K562 (cell line): ENCODE data around the gene MCCD1. TPM values are rescaled to one million over a fixed set of nuclear protein-coding genes. Genes with fewer than 3 reads are reported as not detected.

ENCODE experiments used
- ARHGAP35 ChIP-seq: fragments of 450-650 bp; IDR thresholded peaks from 2 replicates; pipeline ENCODE4 v1.6.1; 2018; ENCODE audit not compliant: partially characterized antibody
- ETV1 ChIP-seq: fragments of 450-650 bp; conservative IDR thresholded peaks from 2 replicates; pipeline ENCODE4 v1.6.1; 2016; ENCODE audit warnings: missing genetic modification characterization, control low read depth, low read depth, missing compliant biosample characterization
- ETV6 ChIP-seq, 3 experiments: fragments of 150-350 bp in 1 of 3; sonication (generic) in 1 of 3; formaldehyde crosslinking in 1 of 3; IDR thresholded peaks; 2 replicates each; pipeline versions ENCODE4 v1.6.1 to v1.8.0; 2014 to 2022; ENCODE audit warnings: borderline replicate concordance in 2 of 3, low read depth in 2 of 3, antibody characterized with exemption in 1 of 3, low read length in 1 of 3, mild to moderate bottlenecking in 1 of 3, missing genetic modification reagents in 1 of 3
- EWSR1 ChIP-seq: fragments of 450-650 bp; IDR thresholded peaks from 2 replicates; pipeline ENCODE4 v1.6.1; 2018; ENCODE audit warnings: borderline replicate concordance, mild to moderate bottlenecking, low read depth, moderate library complexity; ENCODE audit not compliant: partially characterized antibody
- FOSL1 ChIP-seq: fragments of 200-800 bp; sonication (Bioruptor generic); conservative IDR thresholded peaks from 2 replicates; pipeline ENCODE4 v1.6.1; 2016; ENCODE audit warnings: missing genetic modification characterization, missing compliant biosample characterization
- HCFC1 ChIP-seq: IDR thresholded peaks from 2 replicates; pipeline ENCODE4 v1.6.1; 2012; ENCODE audit warnings: low read depth, low read length, improper control_type of control experiment
- HIVEP1 ChIP-seq: fragments of 250-450 bp; sonication (Bioruptor Pico); IDR thresholded peaks from 2 replicates; pipeline ENCODE4 v1.4.0; 2020; ENCODE audit warnings: mild to moderate bottlenecking
- KAT7 ChIP-seq: sonication (generic); formaldehyde crosslinking; IDR thresholded peaks from 2 replicates; pipeline ENCODE4 v1.8.0; 2022; ENCODE audit warnings: missing genetic modification reagents, mild to moderate bottlenecking, borderline replicate concordance
- POLR2AphosphoS2 ChIP-seq: IDR thresholded peaks from 2 replicates; pipeline ENCODE4 v1.6.1; 2012; ENCODE audit warnings: low read length, improper control_type of control experiment
- RBM22 ChIP-seq: fragments of 200-400 bp; formaldehyde crosslinking; IDR thresholded peaks from 2 replicates; pipeline ENCODE4 v1.6.1; 2018; ENCODE audit warnings: low read length, low read depth; ENCODE audit not compliant: poor library complexity, severe bottlenecking
- SAP30 ChIP-seq: fragments of 200-600 bp; sonication (generic); IDR thresholded peaks from 2 replicates; pipeline ENCODE4 v1.6.1; 2012; ENCODE audit warnings: borderline replicate concordance, low read depth, mild to moderate bottlenecking, moderate library complexity, low read length, control low read depth, inconsistent platforms; ENCODE audit not compliant: insufficient read depth, poor library complexity, severe bottlenecking
- SLC30A9 ChIP-seq: fragments of 250-450 bp; sonication (Bioruptor Pico); IDR thresholded peaks from 2 replicates; pipeline ENCODE4 v1.8.0; 2022; ENCODE audit warnings: mild to moderate bottlenecking, moderate library complexity
- TAF7 ChIP-seq: fragments of 450-650 bp; IDR thresholded peaks from 2 replicates; pipeline ENCODE4 v1.6.1; 2016; ENCODE audit warnings: missing genetic modification characterization, missing compliant biosample characterization
- TARDBP ChIP-seq: fragments of 450-650 bp; IDR thresholded peaks from 2 replicates; pipeline ENCODE4 v1.6.1; 2016
- ZBTB1 ChIP-seq: sonication (generic); formaldehyde crosslinking; IDR thresholded peaks from 2 replicates; pipeline ENCODE4 v1.8.1; 2023; ENCODE audit warnings: missing genetic modification reagents, low read depth, mild to moderate bottlenecking, borderline replicate concordance
- ZFX ChIP-seq: sonication (generic); formaldehyde crosslinking; IDR thresholded peaks from 2 replicates; pipeline ENCODE4 v1.8.0; 2022; ENCODE audit warnings: mild to moderate bottlenecking, missing genetic modification reagents, moderate library complexity
- ZNF764 ChIP-seq: fragments of 250-450 bp; sonication (Bioruptor Pico); IDR thresholded peaks from 2 replicates; pipeline ENCODE4 v1.4.0; 2020; ENCODE audit warnings: low read depth, mild to moderate bottlenecking, moderate library complexity
- ZNF785 ChIP-seq: fragments of 250-450 bp; sonication (Bioruptor Pico); IDR thresholded peaks from 2 replicates; pipeline ENCODE4 v1.4.0; 2020; ENCODE audit warnings: mild to moderate bottlenecking
- polyA plus RNA-seq, 8 experiments: library from polyadenylated mRNA; depleted of rRNA in 4 of 8; stranded (reverse) in 5 of 8; unstranded in 3 of 8; fragments of >200 nt; fragmentation: Nextera tagmentation in 2 of 8; fragmentation: Illumina TruSeq in 1 of 8; extraction: Ambion mirVana in 2 of 8; extraction: Trizol in 1 of 8; gene quantifications; 2 replicates each; pipeline versions ENCODE4 v1.2.1 to v1.2.3, GENCODE V29; 2011 to 2014; ENCODE audit warnings: inconsistent platforms in 1 of 8, missing spikeins in 1 of 8
- total RNA-seq, 7 experiments: library from RNA; depleted of rRNA in 6 of 7; stranded (reverse); fragments of >200 nt in 6 of 7; fragmentation: Illumina TruSeq in 2 of 7; extraction: Trizol in 2 of 7; gene quantifications; 2 replicates each; pipeline versions ENCODE4 v1.2.1 to v1.2.3, GENCODE V29; 2011 to 2021; ENCODE audit warnings: low replicate concordance in 1 of 7
- TF ChIP-seq, protein P1 (sequence below): fragments of 250-450 bp; sonication (Bioruptor Pico); IDR thresholded peaks from 2 replicates; pipeline ENCODE4 v1.8.0; 2022; ENCODE audit warnings: moderate library complexity, mild to moderate bottlenecking, inconsistent platforms
- TF ChIP-seq, protein P2 (sequence below): fragments of 250-450 bp; sonication (Bioruptor Pico); IDR thresholded peaks from 2 replicates; pipeline ENCODE4 v1.8.0; 2021; ENCODE audit warnings: moderate library complexity, mild to moderate bottlenecking, inconsistent platforms
- TF ChIP-seq, protein P3 (sequence below): sonication (generic); formaldehyde crosslinking; IDR thresholded peaks from 2 replicates; pipeline ENCODE4 v1.8.0; 2022; ENCODE audit warnings: missing genetic modification reagents, mild to moderate bottlenecking, borderline replicate concordance
- TF ChIP-seq, protein P4 (sequence below): sonication (generic); formaldehyde crosslinking; IDR thresholded peaks from 2 replicates; pipeline ENCODE4 v1.8.1; 2023; ENCODE audit warnings: mild to moderate bottlenecking, missing genetic modification reagents

Gene MCCD1
- total and polyA plus RNA-seq, 9 of the 15 experiments (the other 6 are each of a cell fraction or from before 2014, with no cell fraction given): not detected

DNA sequence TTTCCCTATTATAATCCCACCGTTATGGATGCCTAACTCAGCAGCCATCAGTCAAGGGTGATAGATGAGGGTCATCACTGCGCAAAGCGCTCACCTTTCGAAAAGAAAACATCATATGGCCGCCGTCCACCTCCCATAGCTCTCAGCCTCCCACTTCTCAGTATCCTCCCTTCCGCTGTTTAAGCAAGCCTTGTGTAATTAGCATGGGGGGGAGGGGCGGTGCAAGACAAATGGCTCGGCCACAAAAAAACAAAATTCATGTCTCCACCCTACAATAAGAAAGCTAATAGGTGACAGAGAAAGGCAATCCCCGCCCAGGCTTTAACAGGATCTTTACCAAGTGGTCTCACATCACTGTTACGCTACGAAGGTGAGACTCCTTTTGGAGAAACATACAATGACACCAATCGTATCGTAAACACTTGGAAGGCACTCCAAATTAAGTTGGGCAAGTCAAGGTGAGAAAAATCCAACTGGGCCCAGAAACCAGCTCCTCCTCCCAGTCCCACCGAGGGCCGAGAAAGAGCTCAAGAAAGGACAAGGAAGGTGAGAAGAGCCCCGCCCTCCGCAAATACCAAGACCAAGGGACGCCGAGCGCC, 12.4 kb downstream of the MCCD1 start (continued):
- TF ChIP-seq, protein P1, sequence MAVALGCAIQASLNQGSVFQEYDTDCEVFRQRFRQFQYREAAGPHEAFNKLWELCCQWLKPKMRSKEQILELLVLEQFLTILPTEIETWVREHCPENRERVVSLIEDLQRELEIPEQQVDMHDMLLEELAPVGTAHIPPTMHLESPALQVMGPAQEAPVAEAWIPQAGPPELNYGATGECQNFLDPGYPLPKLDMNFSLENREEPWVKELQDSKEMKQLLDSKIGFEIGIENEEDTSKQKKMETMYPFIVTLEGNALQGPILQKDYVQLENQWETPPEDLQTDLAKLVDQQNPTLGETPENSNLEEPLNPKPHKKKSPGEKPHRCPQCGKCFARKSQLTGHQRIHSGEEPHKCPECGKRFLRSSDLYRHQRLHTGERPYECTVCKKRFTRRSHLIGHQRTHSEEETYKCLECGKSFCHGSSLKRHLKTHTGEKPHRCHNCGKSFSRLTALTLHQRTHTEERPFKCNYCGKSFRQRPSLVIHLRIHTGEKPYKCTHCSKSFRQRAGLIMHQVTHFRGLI (CRISPR knock-in tag): 0 out of 2 replicates have a peak, but pooled peaks have one; percentile 9
- TF ChIP-seq SAP30: peak; percentile 21
- TF ChIP-seq ZBTB1: peak; percentile 6; the same call in 1 of the 2 replicates
- TF ChIP-seq ARHGAP35: no peak
- no peak for TF ChIP-seq EWSR1
- peak; percentile 20; the same call in 1 of the 2 replicates for TF ChIP-seq TARDBP
- TF ChIP-seq, protein P2, sequence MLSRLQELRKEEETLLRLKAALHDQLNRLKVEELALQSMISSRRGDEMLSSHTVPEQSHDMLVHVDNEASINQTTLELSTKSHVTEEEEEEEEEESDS (CRISPR knock-in tag): no peak
- TF ChIP-seq ETV6 (IDR thresholded peaks at IDR 0.05; ENCODE audit: borderline replicate concordance in 1 of 2, low read depth in 2 of 2, low read length in 1 of 2): no peak
- no peak for TF ChIP-seq ETV6 (CRISPR knock-in tag; IDR thresholded peaks at IDR 0.05; ENCODE audit: borderline replicate concordance)
- peak; percentile 39; the same call in 1 of the 2 replicates for TF ChIP-seq KAT7 (CRISPR knock-in tag)
- TF ChIP-seq RBM22: no peak
- TF ChIP-seq, protein P3, sequence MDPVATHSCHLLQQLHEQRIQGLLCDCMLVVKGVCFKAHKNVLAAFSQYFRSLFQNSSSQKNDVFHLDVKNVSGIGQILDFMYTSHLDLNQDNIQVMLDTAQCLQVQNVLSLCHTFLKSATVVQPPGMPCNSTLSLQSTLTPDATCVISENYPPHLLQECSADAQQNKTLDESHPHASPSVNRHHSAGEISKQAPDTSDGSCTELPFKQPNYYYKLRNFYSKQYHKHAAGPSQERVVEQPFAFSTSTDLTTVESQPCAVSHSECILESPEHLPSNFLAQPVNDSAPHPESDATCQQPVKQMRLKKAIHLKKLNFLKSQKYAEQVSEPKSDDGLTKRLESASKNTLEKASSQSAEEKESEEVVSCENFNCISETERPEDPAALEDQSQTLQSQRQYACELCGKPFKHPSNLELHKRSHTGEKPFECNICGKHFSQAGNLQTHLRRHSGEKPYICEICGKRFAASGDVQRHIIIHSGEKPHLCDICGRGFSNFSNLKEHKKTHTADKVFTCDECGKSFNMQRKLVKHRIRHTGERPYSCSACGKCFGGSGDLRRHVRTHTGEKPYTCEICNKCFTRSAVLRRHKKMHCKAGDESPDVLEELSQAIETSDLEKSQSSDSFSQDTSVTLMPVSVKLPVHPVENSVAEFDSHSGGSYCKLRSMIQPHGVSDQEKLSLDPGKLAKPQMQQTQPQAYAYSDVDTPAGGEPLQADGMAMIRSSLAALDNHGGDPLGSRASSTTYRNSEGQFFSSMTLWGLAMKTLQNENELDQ: 0 out of 2 replicates have a peak, but pooled peaks have one; percentile 34
- TF ChIP-seq HCFC1: no peak
- TF ChIP-seq, protein P4, sequence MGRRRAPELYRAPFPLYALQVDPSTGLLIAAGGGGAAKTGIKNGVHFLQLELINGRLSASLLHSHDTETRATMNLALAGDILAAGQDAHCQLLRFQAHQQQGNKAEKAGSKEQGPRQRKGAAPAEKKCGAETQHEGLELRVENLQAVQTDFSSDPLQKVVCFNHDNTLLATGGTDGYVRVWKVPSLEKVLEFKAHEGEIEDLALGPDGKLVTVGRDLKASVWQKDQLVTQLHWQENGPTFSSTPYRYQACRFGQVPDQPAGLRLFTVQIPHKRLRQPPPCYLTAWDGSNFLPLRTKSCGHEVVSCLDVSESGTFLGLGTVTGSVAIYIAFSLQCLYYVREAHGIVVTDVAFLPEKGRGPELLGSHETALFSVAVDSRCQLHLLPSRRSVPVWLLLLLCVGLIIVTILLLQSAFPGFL (CRISPR knock-in tag): 0 out of 2 replicates have a peak, but pooled peaks have one; percentile 16
- TF ChIP-seq ZNF785 (CRISPR knock-in tag): no peak
- TF ChIP-seq SLC30A9: no peak
- no peak for TF ChIP-seq ZNF764 (CRISPR knock-in tag)
- TF ChIP-seq TAF7 (tag): no peak
- TF ChIP-seq ZFX: no peak
- TF ChIP-seq ETV1 (tag): peak; percentile 92
- 0 out of 2 replicates have a peak, but pooled peaks have one; percentile 24 for TF ChIP-seq FOSL1 (tag)
- 0 out of 2 replicates have a peak, but pooled peaks have one; percentile 24 for TF ChIP-seq POLR2AphosphoS2
- TF ChIP-seq HIVEP1 (CRISPR knock-in tag): 0 out of 2 replicates have a peak, but pooled peaks have one; percentile 36
